ENCODE measurements around the gene PLPPR2.
"Not testable (repeated sequence)": the region's sequence is repeated elsewhere in the genome, so short reads cannot be mapped to it uniquely, and the experiment has no call there.

The PLPPR2 gene

GRCh38 chr19:11404588-11405222 is 49.5 kb downstream of the PLPPR2 start:
- DNase-seq, result no peak

- DNase-seq, result no peak
Measured at GRCh38 chr19:11405846-11406643, 50.8 kb downstream of the PLPPR2 start.

- DNase-seq, result not testable (repeated sequence)
Measured at GRCh38 chr19:11406703-11407236, 51.5 kb downstream of the PLPPR2 start.

GRCh38 chr19:11408591-11408990 is 53.4 kb downstream of the PLPPR2 start:
- no peak for DNase-seq

- DNase-seq, result no peak
Measured at GRCh38 chr19:11410682-11411081, 55.5 kb downstream of the PLPPR2 start.

- no peak for DNase-seq
Measured at GRCh38 chr19:11414544-11414943, 59.3 kb downstream of the PLPPR2 start.

Data from NCI-H1694 treated with DMSO at 0.1 percent for 48 hours (cell line).